ENCODE data around the gene ASIC4. TPM values are rescaled to one million over a fixed set of nuclear protein-coding genes. Genes with fewer than 3 reads are reported as not detected.

The ASIC4 gene
- polyA plus RNA-seq, 2 of the 4 experiments (the other 2 are of a cell fraction): 0.04 TPM; not detected in 1

DNA sequence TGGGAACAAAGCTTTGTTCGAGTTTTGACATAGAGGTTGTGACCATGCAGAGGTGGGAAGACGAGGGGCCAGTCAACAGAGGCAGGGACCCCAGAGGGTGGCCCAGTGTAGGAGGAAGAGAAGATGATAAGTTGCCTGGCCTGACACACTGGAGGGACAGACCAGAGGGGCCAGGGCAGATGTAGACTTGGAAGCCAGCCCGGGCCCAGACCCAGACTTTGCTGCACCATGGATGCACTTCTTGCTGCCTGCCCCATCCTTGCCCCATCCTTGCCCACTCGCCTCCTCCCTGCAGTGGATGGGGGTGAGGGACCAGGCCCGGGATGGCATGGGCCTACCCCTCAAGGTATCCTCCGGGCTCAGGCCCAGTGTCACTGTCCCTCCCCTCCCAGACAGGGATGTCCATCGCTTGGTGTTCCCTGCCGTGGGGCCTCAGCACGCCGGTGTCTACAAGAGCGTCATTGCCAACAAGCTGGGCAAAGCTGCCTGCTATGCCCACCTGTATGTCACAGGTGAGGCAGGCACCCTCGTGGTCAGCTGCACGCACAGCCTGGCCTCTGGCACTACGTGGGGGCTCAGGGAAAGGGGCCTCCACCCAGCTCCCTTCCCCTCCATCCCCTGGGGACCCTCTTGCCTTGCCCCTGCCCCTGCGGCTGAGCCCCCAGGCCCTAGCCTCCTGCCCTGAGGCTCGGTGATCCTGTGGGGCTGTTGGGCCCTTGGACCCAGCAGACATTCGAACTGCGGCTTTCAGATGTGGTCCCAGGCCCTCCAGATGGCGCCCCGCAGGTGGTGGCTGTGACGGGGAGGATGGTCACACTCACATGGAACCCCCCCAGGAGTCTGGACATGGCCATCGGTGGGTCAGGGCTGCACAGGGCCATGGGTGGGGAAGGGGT, 42.6 kb upstream of the ASIC4 start:
- DNase-seq (ENCODE audit: low read depth in 1 of 2, low spot score in 1 of 2) (no peak), ATAC-seq (no peak), FAIRE-seq (no peak)
- Histone ChIP-seq H3K9me3 (no peaks in the 10 kb centered on the region), H3K4me3 (no peak overlapping the region), H3K4me1 (peaks cover 14% of the 10 kb centered on the region), H3K4me2 (no peak overlapping the region), H3K27ac (no peak overlapping the region)
- 73% methylated on average over 18 of the region's 22 CpGs for WGBS (ENCODE audit: missing lambda C conversion rate)
- POLR2A ChIA-PET: no interaction called here
- CTCF ChIA-PET: interaction anchor here (0.8 to 89.4 kb wide), 5 partner anchors 2 to 88 kb away, joined by 3 to 3291 read pairs (median 15); partner anchors contain the start of genes ASIC4, CHPF, GMPPA and SPEG
- TF ChIP-seq HEYL (CRISPR knock-in tag; IDR thresholded peaks at IDR 0.05): no peak
- TF ChIP-seq, protein P1, sequence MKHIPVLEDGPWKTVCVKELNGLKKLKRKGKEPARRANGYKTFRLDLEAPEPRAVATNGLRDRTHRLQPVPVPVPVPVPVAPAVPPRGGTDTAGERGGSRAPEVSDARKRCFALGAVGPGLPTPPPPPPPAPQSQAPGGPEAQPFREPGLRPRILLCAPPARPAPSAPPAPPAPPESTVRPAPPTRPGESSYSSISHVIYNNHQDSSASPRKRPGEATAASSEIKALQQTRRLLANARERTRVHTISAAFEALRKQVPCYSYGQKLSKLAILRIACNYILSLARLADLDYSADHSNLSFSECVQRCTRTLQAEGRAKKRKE (CRISPR knock-in tag; IDR thresholded peaks at IDR 0.05; ENCODE audit: low read depth): no peak
- TF ChIP-seq KDM1A (IDR thresholded peaks at IDR 0.05; ENCODE audit: low read depth): no peak
- TF ChIP-seq ZNF302 (CRISPR knock-in tag; IDR thresholded peaks at IDR 0.05): no peak
- TF ChIP-seq FOXS1 (CRISPR knock-in tag; IDR thresholded peaks at IDR 0.05): no peak
- no peak for TF ChIP-seq RARB (CRISPR knock-in tag; IDR thresholded peaks at IDR 0.05)
- no peak for TF ChIP-seq EP300 (IDR thresholded peaks at IDR 0.05)
- TF ChIP-seq RFX5 (IDR thresholded peaks at IDR 0.05): no peak
- no peak for TF ChIP-seq CBX2 (IDR thresholded peaks at IDR 0.05; ENCODE audit: borderline replicate concordance, low read depth)
- no peak for TF ChIP-seq CEBPB (IDR thresholded peaks at IDR 0.05)
- TF ChIP-seq ZFP36 (IDR thresholded peaks at IDR 0.05; ENCODE audit: borderline replicate concordance, partially characterized antibody): no peak
- TF ChIP-seq KDM5A (IDR thresholded peaks at IDR 0.05): no peak
- no peak for TF ChIP-seq JUN (IDR thresholded peaks at IDR 0.05)
- TF ChIP-seq, protein P2, sequence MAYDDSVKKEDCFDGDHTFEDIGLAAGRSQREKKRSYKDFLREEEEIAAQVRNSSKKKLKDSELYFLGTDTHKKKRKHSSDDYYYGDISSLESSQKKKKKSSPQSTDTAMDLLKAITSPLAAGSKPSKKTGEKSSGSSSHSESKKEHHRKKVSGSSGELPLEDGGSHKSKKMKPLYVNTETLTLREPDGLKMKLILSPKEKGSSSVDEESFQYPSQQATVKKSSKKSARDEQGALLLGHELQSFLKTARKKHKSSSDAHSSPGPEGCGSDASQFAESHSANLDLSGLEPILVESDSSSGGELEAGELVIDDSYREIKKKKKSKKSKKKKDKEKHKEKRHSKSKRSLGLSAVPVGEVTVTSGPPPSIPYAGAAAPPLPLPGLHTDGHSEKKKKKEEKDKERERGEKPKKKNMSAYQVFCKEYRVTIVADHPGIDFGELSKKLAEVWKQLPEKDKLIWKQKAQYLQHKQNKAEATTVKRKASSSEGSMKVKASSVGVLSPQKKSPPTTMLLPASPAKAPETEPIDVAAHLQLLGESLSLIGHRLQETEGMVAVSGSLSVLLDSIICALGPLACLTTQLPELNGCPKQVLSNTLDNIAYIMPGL (CRISPR knock-in tag; IDR thresholded peaks at IDR 0.05; ENCODE audit: borderline replicate concordance): no peak
- no peak for TF ChIP-seq HDAC2 (IDR thresholded peaks at IDR 0.05)
- TF ChIP-seq EHF (CRISPR knock-in tag; IDR thresholded peaks at IDR 0.05): no peak
- no peak for TF ChIP-seq JUNB (IDR thresholded peaks at IDR 0.05)
- no peak for TF ChIP-seq BHLHE40 (IDR thresholded peaks at IDR 0.05; ENCODE audit: low read depth, low read length)

DNA sequence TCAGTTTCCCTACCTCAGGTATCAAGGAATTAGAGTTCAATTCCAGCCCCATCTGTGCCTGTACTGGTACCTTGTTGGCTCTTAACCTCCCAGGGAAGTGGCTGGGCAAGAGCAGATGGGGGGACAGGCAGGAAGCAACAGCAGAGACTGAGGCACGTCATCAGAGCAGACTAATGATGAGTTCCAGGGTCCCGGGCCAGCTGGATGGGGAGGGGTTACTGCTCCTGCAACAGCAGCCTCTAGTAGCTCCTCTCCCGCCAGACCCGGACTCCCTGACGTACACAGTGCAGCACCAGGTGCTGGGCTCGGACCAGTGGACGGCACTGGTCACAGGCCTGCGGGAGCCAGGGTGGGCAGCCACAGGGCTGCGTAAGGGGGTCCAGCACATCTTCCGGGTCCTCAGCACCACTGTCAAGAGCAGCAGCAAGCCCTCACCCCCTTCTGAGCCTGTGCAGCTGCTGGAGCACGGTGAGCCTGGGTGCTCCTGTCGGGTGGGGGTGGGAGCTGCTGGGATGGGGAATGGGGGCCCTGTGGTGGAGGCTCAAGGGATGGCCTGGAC, 41.6 kb upstream of the ASIC4 start:
- no peak for DNase-seq (ENCODE audit: low read depth in 1 of 2, low spot score in 1 of 2)
- H3K27ac ChIP-seq: no peak overlapping the region
- H3K4me2 ChIP-seq: no peak overlapping the region
- ChIA-PET POLR2A (no interaction called here), CTCF (interaction anchor here (0.8 to 89.4 kb wide), 4 partner anchors 3 to 87 kb away, joined by 3 to 3291 read pairs (median 1653); partner anchors contain the start of genes ASIC4, CHPF, GMPPA and SPEG)
- no peaks in the 10 kb centered on the region for H3K9me3 ChIP-seq
- ATAC-seq: no peak
- FAIRE-seq: no peak
- 85% methylated on average over 12 of the region's 12 CpGs for WGBS (ENCODE audit: missing lambda C conversion rate)
- TF ChIP-seq SMC3 (IDR thresholded peaks at IDR 0.05) (no peak), NFE2L2 (conservative IDR thresholded peaks at IDR 0.05; ENCODE audit: low read length) (no peak)
- H3K4me3 ChIP-seq: no peak overlapping the region
- H3K4me1 ChIP-seq: peaks cover 17% of the 10 kb centered on the region

DNA sequence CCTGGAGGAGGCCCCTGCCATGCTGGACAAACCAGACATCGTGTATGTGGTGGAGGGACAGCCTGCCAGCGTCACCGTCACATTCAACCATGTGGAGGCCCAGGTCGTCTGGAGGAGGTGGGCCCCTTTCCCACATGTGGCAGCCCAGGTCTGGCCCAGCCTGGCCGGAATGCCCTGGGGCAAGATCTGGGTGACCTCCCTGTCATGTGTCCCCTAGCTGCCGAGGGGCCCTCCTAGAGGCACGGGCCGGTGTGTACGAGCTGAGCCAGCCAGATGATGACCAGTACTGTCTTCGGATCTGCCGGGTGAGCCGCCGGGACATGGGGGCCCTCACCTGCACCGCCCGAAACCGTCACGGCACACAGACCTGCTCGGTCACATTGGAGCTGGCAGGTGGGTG, 40.8 kb upstream of the ASIC4 start:
- Histone ChIP-seq H3K4me1 (peaks cover 17% of the 10 kb centered on the region), H3K27ac (no peak overlapping the region)
- 84% methylated on average over 17 of the region's 18 CpGs for WGBS (ENCODE audit: missing lambda C conversion rate)
- TF ChIP-seq FOSL2 (IDR thresholded peaks at IDR 0.05): no peak
- TF ChIP-seq FOSL2 (CRISPR knock-in tag; IDR thresholded peaks at IDR 0.05): no peak
- TF ChIP-seq TFCP2L1 (CRISPR knock-in tag; IDR thresholded peaks at IDR 0.05): no peak
- TF ChIP-seq FOXS1 (CRISPR knock-in tag; IDR thresholded peaks at IDR 0.05): no peak
- TF ChIP-seq HOXB13 (CRISPR knock-in tag; IDR thresholded peaks at IDR 0.05; ENCODE audit: low read depth): no peak
- TF ChIP-seq MYC (IDR thresholded peaks at IDR 0.05; ENCODE audit: borderline replicate concordance, low read length): no peak
- no peak for TF ChIP-seq RARB (CRISPR knock-in tag; IDR thresholded peaks at IDR 0.05)
- TF ChIP-seq TP53 (CRISPR knock-in tag; IDR thresholded peaks at IDR 0.05): no peak
- TF ChIP-seq, protein P3, sequence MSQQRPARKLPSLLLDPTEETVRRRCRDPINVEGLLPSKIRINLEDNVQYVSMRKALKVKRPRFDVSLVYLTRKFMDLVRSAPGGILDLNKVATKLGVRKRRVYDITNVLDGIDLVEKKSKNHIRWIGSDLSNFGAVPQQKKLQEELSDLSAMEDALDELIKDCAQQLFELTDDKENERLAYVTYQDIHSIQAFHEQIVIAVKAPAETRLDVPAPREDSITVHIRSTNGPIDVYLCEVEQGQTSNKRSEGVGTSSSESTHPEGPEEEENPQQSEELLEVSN (IDR thresholded peaks at IDR 0.05; ENCODE audit: borderline replicate concordance, low read depth): no peak
- TF ChIP-seq EHMT2 (IDR thresholded peaks at IDR 0.05; ENCODE audit: low read depth): no peak
- no peak for TF ChIP-seq ZFP36 (IDR thresholded peaks at IDR 0.05; ENCODE audit: borderline replicate concordance, partially characterized antibody)
- no peak for TF ChIP-seq POLR2A (IDR thresholded peaks at IDR 0.05; ENCODE audit: low read length)
- TF ChIP-seq JUNB (IDR thresholded peaks at IDR 0.05): no peak

More for the DNA sequence above, 40.8 kb upstream of the ASIC4 start:
- ATAC-seq (no peak), DNase-seq (ENCODE audit: low read depth in 1 of 2, low spot score in 1 of 2) (no peak), FAIRE-seq (no peak)
- ChIA-PET CTCF (interaction anchor here (2.7 to 89.4 kb wide), 3 partner anchors 4 to 70 kb away, joined by 15 to 3291 read pairs (median 3291); partner anchors contain the start of genes ASIC4, CHPF, GMPPA and SPEG), POLR2A (no interaction called here)
- no peaks in the 10 kb centered on the region for H3K9me3 ChIP-seq
- H3K4me3 ChIP-seq: no peak overlapping the region
- no peak overlapping the region for H3K4me2 ChIP-seq
